Spinal cord (tissue), 10 donors: ENCODE results near the gene STARD4. TPM values are rescaled to one million over a fixed set of nuclear protein-coding genes. Genes with fewer than 3 reads are reported as not detected.

Source experiments
- DNase-seq, 6 donors: peaks; one replicate each; pipeline versions ENCODE4 v3.0.0 to v3.0.0-alpha.2; 2013 to 2015; ENCODE audit warnings: low spot score in 6 of 6, low read depth in 4 of 6
- H3K27ac ChIP-seq: one replicate; pipeline ENCODE4 v1.5.1; 2013; ENCODE audit warnings: low read depth, low read length, control low read depth
- H3K27me3 ChIP-seq: one replicate; pipeline ENCODE4 v1.6.1; 2013; ENCODE audit warnings: low read length; ENCODE audit not compliant: control insufficient read depth, insufficient read depth
- H3K36me3 ChIP-seq: one replicate; pipeline ENCODE4 v1.6.1; 2013; ENCODE audit warnings: low read length; ENCODE audit not compliant: control insufficient read depth, insufficient read depth
- H3K4me1 ChIP-seq: one replicate; pipeline ENCODE4 v1.6.1; 2013; ENCODE audit warnings: low read length; ENCODE audit not compliant: control insufficient read depth, insufficient read depth
- H3K4me3 ChIP-seq: one replicate; pipeline ENCODE4 v1.5.1; 2013; ENCODE audit warnings: low read depth, low read length, control low read depth
- H3K9me3 ChIP-seq: one replicate; pipeline ENCODE4 v1.6.1; 2013; ENCODE audit warnings: low read length; ENCODE audit not compliant: control insufficient read depth, insufficient read depth
- WGBS: methylation state at CpG from one replicate; pipeline ENCODE4 v1.1.5; 2013; ENCODE audit warnings: missing lambda C conversion rate; ENCODE audit not compliant: insufficient coverage; 5-methylcytosine and 5-hydroxymethylcytosine counted together
- polyA plus RNA-seq, 2 donors: library from polyadenylated mRNA; unstranded; fragments of 120-200 nt; gene quantifications; one replicate each; pipeline ENCODE4 v1.2.1, GENCODE V29; 2013; ENCODE audit not compliant: insufficient read length in 2 of 2
- total RNA-seq, 2 donors: library from RNA; depleted of rRNA in 1 of 2; stranded (reverse); fragments of 120-200 nt in 1 of 2; fragments of >200 nt in 1 of 2; gene quantifications; one replicate each; pipeline versions ENCODE4 v1.2.3 to v1.2.4, GENCODE V29; 2013 to 2014
- donor health status: healthy.

Gene STARD4
- total and polyA plus RNA-seq, 4 donors = 36.2 to 97.6 (median 50.8) TPM

GRCh38 chr5:111551569-111552275 lies 39.4 kb upstream of the STARD4 start:
- WGBS = 11% methylated on average over 4 of the region's 7 CpGs
- DNase-seq = peak in 2 of 6 donors; percentile 68 to 81
- H3K27me3 ChIP-seq = no peaks in the 10 kb centered on the region
- H3K4me1 ChIP-seq = no peaks in the 10 kb centered on the region
- H3K4me3 ChIP-seq = no peak overlapping the region
- H3K36me3 ChIP-seq = no peaks in the 10 kb centered on the region
- H3K27ac ChIP-seq = peak overlapping the region; percentile 35
- no peaks in the 10 kb centered on the region for H3K9me3 ChIP-seq

- H3K4me1 ChIP-seq = no peaks in the 10 kb centered on the region
- DNase-seq = peak in 2 of 6 donors; percentile 21 to 58
- no peak overlapping the region for H3K4me3 ChIP-seq
- H3K27ac ChIP-seq = peak overlapping the region; percentile 35
- no peaks in the 10 kb centered on the region for H3K27me3 ChIP-seq
- H3K36me3 ChIP-seq = no peaks in the 10 kb centered on the region
- WGBS = no CpG with 5 or more reads among the region's 1 CpG
- H3K9me3 ChIP-seq = no peaks in the 10 kb centered on the region
Observed at GRCh38 chr5:111551161-111551560, 38.8 kb upstream of the STARD4 start.

GRCh38 chr5:111550282-111551020 lies 38.1 kb upstream of the STARD4 start:
- no peaks in the 10 kb centered on the region for H3K36me3 ChIP-seq
- WGBS = 44% methylated on average over 6 of the region's 8 CpGs
- H3K9me3 ChIP-seq = no peaks in the 10 kb centered on the region
- peak overlapping the region; percentile 58 for H3K27ac ChIP-seq
- H3K4me3 ChIP-seq = no peak overlapping the region
- no peaks in the 10 kb centered on the region for H3K27me3 ChIP-seq
- DNase-seq = peak; percentile 72 to 96 (median 81)
- no peaks in the 10 kb centered on the region for H3K4me1 ChIP-seq

GRCh38 chr5:111548992-111549649 lies 36.8 kb upstream of the STARD4 start:
- H3K4me3 ChIP-seq = no peak overlapping the region
- no peaks in the 10 kb centered on the region for H3K9me3 ChIP-seq
- no peaks in the 10 kb centered on the region for H3K4me1 ChIP-seq
- WGBS = 40% methylated on average over 1 of the region's 6 CpGs
- no peaks in the 10 kb centered on the region for H3K27me3 ChIP-seq
- DNase-seq = peak in 2 of 6 donors; percentile 27 to 56
- H3K27ac ChIP-seq = no peak overlapping the region
- no peaks in the 10 kb centered on the region for H3K36me3 ChIP-seq

- peak in 2 of 6 donors; percentile 64 to 79 for DNase-seq
Observed at GRCh38 chr5:111548348-111548950, 36.1 kb upstream of the STARD4 start.

GRCh38 chr5:111545031-111545430 lies 32.7 kb upstream of the STARD4 start:
- H3K27ac ChIP-seq = no peak overlapping the region
- H3K9me3 ChIP-seq = no peaks in the 10 kb centered on the region
- no peaks in the 10 kb centered on the region for H3K36me3 ChIP-seq
- H3K27me3 ChIP-seq = no peaks in the 10 kb centered on the region
- H3K4me3 ChIP-seq = no peak overlapping the region
- H3K4me1 ChIP-seq = no peaks in the 10 kb centered on the region
- no CpG with 5 or more reads among the region's 1 CpG for WGBS
- no peak for DNase-seq

More at GRCh38 chr5:111548348-111548950, 36.1 kb upstream of the STARD4 start:
- no peaks in the 10 kb centered on the region for H3K9me3 ChIP-seq
- 83% methylated on average over 2 of the region's 6 CpGs for WGBS
- no peak overlapping the region for H3K27ac ChIP-seq
- H3K4me1 ChIP-seq = no peaks in the 10 kb centered on the region
- H3K36me3 ChIP-seq = no peaks in the 10 kb centered on the region
- no peak overlapping the region for H3K4me3 ChIP-seq
- H3K27me3 ChIP-seq = no peaks in the 10 kb centered on the region

- H3K27ac ChIP-seq = peak overlapping the region; percentile 10
- no peak overlapping the region for H3K4me3 ChIP-seq
- no peaks in the 10 kb centered on the region for H3K36me3 ChIP-seq
- H3K4me1 ChIP-seq = no peaks in the 10 kb centered on the region
- DNase-seq = no peak
- no peaks in the 10 kb centered on the region for H3K27me3 ChIP-seq
- H3K9me3 ChIP-seq = no peaks in the 10 kb centered on the region
- no CpG with 5 or more reads among the region's 1 CpG for WGBS
Observed at GRCh38 chr5:111537141-111538024, 25.0 kb upstream of the STARD4 start.

GRCh38 chr5:111535879-111536549 lies 23.7 kb upstream of the STARD4 start:
- Histone ChIP-seq H3K27me3 (no peaks in the 10 kb centered on the region), H3K27ac (no peak overlapping the region), H3K9me3 (no peaks in the 10 kb centered on the region), H3K36me3 (no peaks in the 10 kb centered on the region), H3K4me1 (no peaks in the 10 kb centered on the region), H3K4me3 (no peak overlapping the region)
- WGBS = no CpG with 5 or more reads among the region's 1 CpG
- DNase-seq = no peak
